Heart left ventricle (tissue), 13 donors: ENCODE results near the gene TMEM182.

Experiments
- POLR2A ChIP-seq, 2 donors: fragments of 450-650 bp; IDR thresholded peaks; one replicate each; pipeline ENCODE4 v1.6.1; 2017; ENCODE audit warnings: antibody characterized with exemption in 2 of 2, mild to moderate bottlenecking in 2 of 2, moderate library complexity in 2 of 2
- TF ChIP-seq, protein P1 (sequence below), 12 donors: fragments of 200-600 bp; sonication (generic) in 4 of 12; IDR thresholded peaks; one replicate each; pipeline versions ENCODE4 v1.5.0 to v1.8.0; 2018 to 2022; ENCODE audit warnings: antibody characterized with exemption in 12 of 12, mild to moderate bottlenecking in 5 of 12
- donor health status: ischemic (EF 13 %, LVEDD 7.1; RV severe dilation, severe dysfunction).
- donor health status: DM: no; HTN: yes; CAD: no.
- donor health status: DM: no; HTN: no; CAD: no.
- donor health status: ischemic (EF 25% LVEDD 6.9; RV normal size, moderate dysfunction).
- donor health status: ischemic (EF 25% LVEDD 5.7; RV mildly dilated, moderate dysfunction).
- donor health status: ischemic (EF 35%, LVEDD 5.7; RV mildly dilated, moderate dysfunction).
- donor health status: nonischemic (EF 11% LVEDD 7.7; RV severe dilation, severe dysfunction).
- donor health status: DM: yes; HTN: yes; CAD: no.
- donor health status: PGD.
- donor health status: ischemic (EF 29% LVEDD 5.4; RV normal size, mild dysfunction).
- donor health status: nonischemic (EF 23%, LVEDD 6.1; RV moderate dilation, normal function).

DNA sequence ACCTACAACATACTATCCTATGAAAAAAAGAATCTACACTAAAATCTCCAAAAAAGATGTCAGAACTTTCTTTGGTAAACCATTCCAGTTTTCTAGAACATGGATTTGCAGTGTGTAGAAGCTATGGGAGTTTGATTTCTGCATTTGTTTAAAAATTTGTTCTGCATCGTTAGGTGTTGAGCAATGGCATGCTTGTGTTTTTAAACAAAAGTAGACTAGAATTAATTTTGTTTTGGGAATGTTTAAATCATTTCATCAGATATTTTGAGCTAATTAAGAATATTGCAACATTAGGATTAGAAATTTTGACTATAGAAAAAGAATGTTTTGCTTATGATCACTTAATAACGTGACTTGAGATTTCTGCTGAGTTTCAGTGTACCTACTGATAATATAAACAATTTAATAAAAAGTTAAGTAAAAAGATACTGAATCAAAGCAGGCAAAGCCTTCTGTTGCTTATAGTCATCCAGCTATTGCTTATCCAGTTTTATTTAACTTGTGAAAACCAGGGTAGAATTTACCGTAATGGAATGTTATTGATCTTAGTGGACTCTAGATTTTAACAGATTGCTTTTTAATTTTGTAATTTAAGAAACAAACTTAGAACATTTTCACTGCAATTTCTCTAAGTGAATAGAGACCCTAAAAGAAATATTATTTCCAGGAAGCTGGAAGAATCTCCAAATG, 7.2 kb upstream of the TMEM182 start:
- TF ChIP-seq, protein P1, sequence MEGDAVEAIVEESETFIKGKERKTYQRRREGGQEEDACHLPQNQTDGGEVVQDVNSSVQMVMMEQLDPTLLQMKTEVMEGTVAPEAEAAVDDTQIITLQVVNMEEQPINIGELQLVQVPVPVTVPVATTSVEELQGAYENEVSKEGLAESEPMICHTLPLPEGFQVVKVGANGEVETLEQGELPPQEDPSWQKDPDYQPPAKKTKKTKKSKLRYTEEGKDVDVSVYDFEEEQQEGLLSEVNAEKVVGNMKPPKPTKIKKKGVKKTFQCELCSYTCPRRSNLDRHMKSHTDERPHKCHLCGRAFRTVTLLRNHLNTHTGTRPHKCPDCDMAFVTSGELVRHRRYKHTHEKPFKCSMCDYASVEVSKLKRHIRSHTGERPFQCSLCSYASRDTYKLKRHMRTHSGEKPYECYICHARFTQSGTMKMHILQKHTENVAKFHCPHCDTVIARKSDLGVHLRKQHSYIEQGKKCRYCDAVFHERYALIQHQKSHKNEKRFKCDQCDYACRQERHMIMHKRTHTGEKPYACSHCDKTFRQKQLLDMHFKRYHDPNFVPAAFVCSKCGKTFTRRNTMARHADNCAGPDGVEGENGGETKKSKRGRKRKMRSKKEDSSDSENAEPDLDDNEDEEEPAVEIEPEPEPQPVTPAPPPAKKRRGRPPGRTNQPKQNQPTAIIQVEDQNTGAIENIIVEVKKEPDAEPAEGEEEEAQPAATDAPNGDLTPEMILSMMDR (IDR thresholded peaks at IDR 0.05) = no peak
- TF ChIP-seq POLR2A (IDR thresholded peaks at IDR 0.05) = no peak
